SK-N-SH treated with all-trans-retinoic acid at 6 μM for 48 hours (cell line): ENCODE results near the gene ABCA13.

ENCODE experiments used
- ESRRG ChIP-seq: fragments of 250-450 bp; sonication (Bioruptor Pico); IDR thresholded peaks from 2 replicates; pipeline ENCODE4 v1.6.1; 2021; ENCODE audit warnings: mild to moderate bottlenecking
- PPARA ChIP-seq: fragments of 250-450 bp; sonication (Bioruptor Pico); IDR thresholded peaks from 2 replicates; pipeline ENCODE4 v1.5.0; 2020; ENCODE audit warnings: mild to moderate bottlenecking, borderline replicate concordance
- ZFP30 ChIP-seq: fragments of 450-650 bp; formaldehyde crosslinking; IDR thresholded peaks from 2 replicates; pipeline ENCODE4 v1.5.0; 2022; ENCODE audit warnings: mild to moderate bottlenecking, moderate library complexity
- ZNF8 ChIP-seq: fragments of 450-650 bp; formaldehyde crosslinking; IDR thresholded peaks from 2 replicates; pipeline ENCODE4 v1.5.0; 2020; ENCODE audit warnings: mild to moderate bottlenecking, moderate library complexity

GRCh38 chr7:48217753-48218152 is 46.5 kb downstream of the ABCA13 start:
- no peak for TF ChIP-seq ZFP30 (CRISPR knock-in tag)
- TF ChIP-seq ZNF8: no peak
- TF ChIP-seq PPARA (CRISPR knock-in tag): no peak
- no peak for TF ChIP-seq ESRRG (CRISPR knock-in tag)
